ENCODE results near the gene NHLRC3. TPM values are rescaled to one million over a fixed set of nuclear protein-coding genes. Genes with fewer than 3 reads are reported as not detected.
"Not testable (repeated sequence)": the region's sequence is repeated elsewhere in the genome, so short reads cannot be mapped to it uniquely, and the experiment has no call there.

The NHLRC3 gene
- 10 to 100 TPM; 32.7 to 81.5 (median 52.9) TPM for polyA plus RNA-seq (ENCODE audit: insufficient read length in 4 of 4)

- DNase-seq (ENCODE audit: low read depth in 4 of 4, low spot score in 2 of 4), result peak; percentile 91 to 98 (median 92)
Observed at GRCh38 chr13:39037880-39038568, at the start of gene NHLRC3, which contains the start of gene PROSER1. Gene NHLRC3 (plus strand): TSS chr13:39038456. CDS start chr13:39038640, 184 bp downstream. Gene PROSER1 (minus strand): TSS chr13:39038089. CDS start chr13:39037242, 847 bp downstream.

- DNase-seq (ENCODE audit: low read depth in 4 of 4, low spot score in 2 of 4), result no peak
Observed at GRCh38 chr13:38990693-38991092, 47.6 kb upstream of the NHLRC3 start, which contains the start of gene STOML3. Gene STOML3 (minus strand): TSS chr13:38990831. CDS start chr13:38990721, 110 bp downstream.

- DNase-seq (ENCODE audit: low read depth in 4 of 4, low spot score in 2 of 4), result no peak
Observed at GRCh38 chr13:38993381-38993780, 44.9 kb upstream of the NHLRC3 start.

GRCh38 chr13:38998739-38999138 is 39.5 kb upstream of the NHLRC3 start:
- DNase-seq (ENCODE audit: low read depth in 4 of 4, low spot score in 2 of 4), result no peak

- not testable (repeated sequence) for DNase-seq (ENCODE audit: low read depth in 4 of 4, low spot score in 2 of 4)
Observed at GRCh38 chr13:39006371-39007111, 31.7 kb upstream of the NHLRC3 start.

GRCh38 chr13:39012608-39013007 is 25.6 kb upstream of the NHLRC3 start:
- no peak for DNase-seq (ENCODE audit: low read depth in 4 of 4, low spot score in 2 of 4)

GRCh38 chr13:39013462-39013861 is 24.8 kb upstream of the NHLRC3 start:
- DNase-seq (ENCODE audit: low read depth in 4 of 4, low spot score in 2 of 4), result no peak

- no peak for DNase-seq (ENCODE audit: low read depth in 4 of 4, low spot score in 2 of 4)
Observed at GRCh38 chr13:39016087-39016486, 22.2 kb upstream of the NHLRC3 start.

- no peak for DNase-seq (ENCODE audit: low read depth in 4 of 4, low spot score in 2 of 4)
Observed at GRCh38 chr13:39016787-39017186, 21.5 kb upstream of the NHLRC3 start.

GRCh38 chr13:39020853-39021462 is 17.3 kb upstream of the NHLRC3 start:
- DNase-seq (ENCODE audit: low read depth in 4 of 4, low spot score in 2 of 4), result no peak

- DNase-seq (ENCODE audit: low read depth in 4 of 4, low spot score in 2 of 4), result no peak
Observed at GRCh38 chr13:39023316-39023715, 14.9 kb upstream of the NHLRC3 start.

GRCh38 chr13:39023761-39024160 is 14.5 kb upstream of the NHLRC3 start:
- no peak for DNase-seq (ENCODE audit: low read depth in 4 of 4, low spot score in 2 of 4)

- no peak for DNase-seq (ENCODE audit: low read depth in 4 of 4, low spot score in 2 of 4)
Observed at GRCh38 chr13:39025433-39025839, 12.8 kb upstream of the NHLRC3 start.

GRCh38 chr13:39032150-39032549 is 6.1 kb upstream of the NHLRC3 start:
- DNase-seq (ENCODE audit: low read depth in 4 of 4, low spot score in 2 of 4), result no peak

- no peak for DNase-seq (ENCODE audit: low read depth in 4 of 4, low spot score in 2 of 4)
Observed at GRCh38 chr13:39034085-39034484, 4.2 kb upstream of the NHLRC3 start.

- DNase-seq (ENCODE audit: low read depth in 4 of 4, low spot score in 2 of 4), result no peak
Observed at GRCh38 chr13:39035204-39035603, 3.1 kb upstream of the NHLRC3 start.

- no peak for DNase-seq (ENCODE audit: low read depth in 4 of 4, low spot score in 2 of 4)
Observed at GRCh38 chr13:39035799-39036198, 2.5 kb upstream of the NHLRC3 start.

GRCh38 chr13:39036212-39036611 is 2.0 kb upstream of the NHLRC3 start:
- peak in 1 of 4 donors; percentile 19 for DNase-seq (ENCODE audit: low read depth in 4 of 4, low spot score in 2 of 4)

GRCh38 chr13:39037410-39037879 is 811 bp upstream of the NHLRC3 start:
- peak in 1 of 4 donors; percentile 27 for DNase-seq (ENCODE audit: low read depth in 4 of 4, low spot score in 2 of 4)

- no peak for DNase-seq (ENCODE audit: low read depth in 4 of 4, low spot score in 2 of 4)
Observed at GRCh38 chr13:39038569-39039030, 344 bp downstream of the NHLRC3 start.

GRCh38 chr13:39039041-39039440 is 785 bp downstream of the NHLRC3 start:
- no peak for DNase-seq (ENCODE audit: low read depth in 4 of 4, low spot score in 2 of 4)

Measured in left renal cortex interstitium (tissue), 4 donors.